ENCODE measurements around the gene COL15A1. TPM values are rescaled to one million over a fixed set of nuclear protein-coding genes. Genes with fewer than 3 reads are reported as not detected.

The COL15A1 gene
- total and polyA plus RNA-seq, 3 experiments from 2014 or later: 0.07 TPM; not detected in 2

DNA sequence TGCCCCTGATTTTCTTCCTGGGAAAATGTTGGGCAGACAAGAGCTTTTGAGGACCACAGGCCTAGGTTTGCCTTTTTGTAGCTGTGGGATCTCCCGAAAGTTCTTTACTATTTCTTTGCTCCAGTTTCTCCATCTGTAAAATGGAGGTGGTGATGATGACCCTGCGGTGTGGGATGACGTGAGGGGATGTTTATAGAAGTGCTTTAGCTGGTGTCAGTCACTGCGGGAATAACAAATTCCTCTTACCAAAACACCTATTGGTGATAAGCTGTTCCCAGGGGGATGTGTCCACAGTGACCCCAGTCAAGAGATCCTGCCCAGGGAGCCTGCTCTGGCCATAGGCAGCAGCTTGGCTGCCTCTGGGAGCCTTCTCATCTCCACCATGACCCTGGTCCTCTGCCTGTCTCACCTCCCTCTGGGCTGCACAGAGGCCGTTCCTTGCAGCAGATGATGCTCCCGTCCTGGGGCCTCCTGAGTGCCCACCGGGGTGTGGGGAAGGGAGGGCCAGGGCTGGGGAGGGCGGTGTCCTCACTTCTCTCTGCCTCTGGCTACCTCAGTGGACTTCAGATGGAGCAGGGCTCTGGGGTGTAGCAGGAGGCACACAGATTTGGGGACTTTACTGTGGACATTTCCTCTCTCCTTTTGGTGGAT lies 77.2 kb downstream of the COL15A1 start:
- CTCF ChIA-PET: interaction anchor here (1.4 kb wide), 1 partner anchor 120 kb away, joined by 4 read pairs; no protein-coding TSS in a partner anchor
- peak overlapping the region in 1 of 8 donors; percentile 79 for H3K27ac Mint-ChIP-seq
- DNase-seq: no peak
- POLR2A ChIA-PET: no interaction called here
- no peak overlapping the region for H3K4me3 Mint-ChIP-seq
- peaks cover 0 to 2% (median 0%) of the 10 kb centered on the region in 3 donors for H3K36me3 Mint-ChIP-seq
- Histone ChIP-seq H3K4me1 (ENCODE audit: insufficient read depth, low read length) (no peaks in the 10 kb centered on the region), H3K27me3 (ENCODE audit: insufficient read depth, low read length, poor library complexity, severe bottlenecking) (no peaks in the 10 kb centered on the region), H3K36me3 (ENCODE audit: insufficient read depth, low read length) (no peaks in the 10 kb centered on the region), H3K9me3 (ENCODE audit: low read length) (no peaks in the 10 kb centered on the region), H3K4me3 (ENCODE audit: low read length) (no peak overlapping the region), H3K27ac (ENCODE audit: low read depth, low read length) (no peak overlapping the region)
- H3K4me1 Mint-ChIP-seq: peaks cover 6 to 22% (median 15%) of the 10 kb centered on the region in 3 donors
- H3K9me3 Mint-ChIP-seq: no peaks in the 10 kb centered on the region
- H3K27me3 Mint-ChIP-seq: no peaks in the 10 kb centered on the region

DNA sequence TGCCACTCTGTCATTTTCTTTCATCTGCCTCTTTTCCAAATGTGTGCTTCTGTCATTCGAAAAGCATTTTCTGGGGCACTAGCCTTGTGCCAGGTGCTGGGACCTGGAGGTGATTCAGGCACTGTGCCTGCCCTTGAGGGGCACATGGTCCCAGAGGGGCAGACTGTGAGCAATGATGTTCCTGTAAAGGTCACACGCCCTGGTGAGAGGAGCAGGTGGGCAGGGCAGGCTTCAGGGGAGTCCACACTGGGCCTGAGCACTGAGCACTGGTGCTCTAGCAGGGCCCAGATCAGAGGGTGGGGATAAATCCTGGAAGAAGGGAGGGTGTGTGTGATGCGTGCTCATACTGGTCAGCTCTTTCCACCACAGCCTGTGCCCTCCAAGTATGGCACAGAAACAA lies 77.8 kb downstream of the COL15A1 start:
- Histone ChIP-seq H3K27me3 (ENCODE audit: insufficient read depth, low read length, poor library complexity, severe bottlenecking) (no peaks in the 10 kb centered on the region), H3K9me3 (ENCODE audit: low read length) (no peaks in the 10 kb centered on the region), H3K36me3 (ENCODE audit: insufficient read depth, low read length) (no peaks in the 10 kb centered on the region), H3K4me1 (ENCODE audit: insufficient read depth, low read length) (peaks cover 5% of the 10 kb centered on the region), H3K4me3 (ENCODE audit: low read length) (no peak overlapping the region), H3K27ac (ENCODE audit: low read depth, low read length) (no peak overlapping the region)
- Mint-ChIP-seq H3K36me3 (peaks cover 0 to 3% (median 0%) of the 10 kb centered on the region in 3 donors), H3K27me3 (peaks cover 0 to 3% of the 10 kb centered on the region in 2 donors), H3K4me3 (no peak overlapping the region), H3K4me1 (peaks cover 8 to 23% (median 13%) of the 10 kb centered on the region in 3 donors), H3K27ac (peak overlapping the region in 1 of 8 donors; percentile 79), H3K9me3 (no peaks in the 10 kb centered on the region)
- no peak for DNase-seq
- POLR2A ChIA-PET: no interaction called here
- CTCF ChIA-PET: interaction anchor here (2.5 kb wide), 1 partner anchor 7 kb away, joined by 10 read pairs; no protein-coding TSS in a partner anchor

DNA sequence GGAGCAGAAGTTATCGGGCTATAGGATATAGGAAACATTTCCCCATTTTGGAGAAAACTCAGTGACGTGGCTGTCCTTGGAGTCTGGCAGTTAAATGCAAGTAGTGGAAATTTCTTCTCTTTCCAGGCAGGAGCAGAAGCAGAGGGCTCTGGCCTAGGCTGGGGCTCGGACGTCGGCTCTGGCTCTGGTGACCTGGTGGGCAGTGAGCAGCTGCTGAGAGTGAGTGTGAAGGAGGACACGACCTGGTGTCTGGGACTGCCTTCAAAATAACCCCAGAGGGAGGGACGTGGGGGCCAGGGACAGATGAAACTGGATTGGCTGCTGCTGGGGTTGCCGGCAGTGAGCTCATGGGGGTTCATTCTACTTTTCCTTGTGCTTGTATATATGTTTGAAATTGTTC lies 79.5 kb downstream of the COL15A1 start:
- no peak overlapping the region for H3K27ac ChIP-seq (ENCODE audit: low read depth, low read length)
- POLR2A ChIA-PET: no interaction called here
- peaks cover 20% of the 10 kb centered on the region for H3K4me1 ChIP-seq (ENCODE audit: insufficient read depth, low read length)
- no peak overlapping the region for H3K4me3 ChIP-seq (ENCODE audit: low read length)
- Mint-ChIP-seq H3K4me1 (peaks cover 17 to 37% (median 28%) of the 10 kb centered on the region in 3 donors), H3K27me3 (peaks cover 0 to 6% of the 10 kb centered on the region in 2 donors), H3K9me3 (no peaks in the 10 kb centered on the region), H3K27ac (no peak overlapping the region), H3K36me3 (peaks cover 0 to 6% (median 0%) of the 10 kb centered on the region in 3 donors), H3K4me3 (no peak overlapping the region)
- CTCF ChIA-PET: interaction anchor here (2.5 kb wide), 1 partner anchor 9 kb away, joined by 10 read pairs; no protein-coding TSS in a partner anchor
- no peaks in the 10 kb centered on the region for H3K36me3 ChIP-seq (ENCODE audit: insufficient read depth, low read length)
- no peaks in the 10 kb centered on the region for H3K9me3 ChIP-seq (ENCODE audit: low read length)
- DNase-seq: no peak
- H3K27me3 ChIP-seq (ENCODE audit: insufficient read depth, low read length, poor library complexity, severe bottlenecking): no peaks in the 10 kb centered on the region

DNA sequence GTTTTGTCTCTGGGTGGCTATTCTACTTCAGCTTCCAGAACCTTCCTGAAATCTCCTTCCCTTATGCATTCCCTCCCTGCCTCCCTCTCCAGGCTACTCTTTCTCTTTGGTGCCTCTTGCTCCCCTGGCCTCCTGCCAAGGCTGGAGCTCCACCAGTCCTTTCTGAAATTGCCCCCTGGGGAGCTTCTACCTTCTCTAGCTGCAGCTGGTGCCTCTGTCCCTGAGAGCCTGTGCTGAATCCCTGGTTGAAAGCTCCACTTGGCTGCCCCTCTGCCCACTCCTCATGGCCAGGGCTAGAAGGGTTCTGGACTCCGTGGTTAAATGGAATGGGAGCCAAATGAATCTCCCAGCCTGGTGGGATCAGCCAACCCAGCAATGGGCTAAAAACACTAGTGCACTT lies 80.1 kb downstream of the COL15A1 start:
- Mint-ChIP-seq H3K4me1 (peaks cover 14 to 32% (median 25%) of the 10 kb centered on the region in 3 donors), H3K9me3 (no peaks in the 10 kb centered on the region), H3K4me3 (no peak overlapping the region), H3K27me3 (peaks cover 0 to 6% of the 10 kb centered on the region in 2 donors), H3K36me3 (peaks cover 0 to 4% (median 0%) of the 10 kb centered on the region in 3 donors), H3K27ac (no peak overlapping the region)
- no peaks in the 10 kb centered on the region for H3K36me3 ChIP-seq (ENCODE audit: insufficient read depth, low read length)
- no peak overlapping the region for H3K4me3 ChIP-seq (ENCODE audit: low read length)
- ChIA-PET POLR2A (interaction anchor here (0.6 to 0.7 kb wide), 2 partner anchors 24 to 104 kb away, joined by 3 to 4 read pairs; no protein-coding TSS in a partner anchor), CTCF (interaction anchor here (0.7 to 2.5 kb wide), 2 partner anchors 10 to 117 kb away, joined by 3 to 10 read pairs; no protein-coding TSS in a partner anchor)
- H3K9me3 ChIP-seq (ENCODE audit: low read length): no peaks in the 10 kb centered on the region
- no peaks in the 10 kb centered on the region for H3K27me3 ChIP-seq (ENCODE audit: insufficient read depth, low read length, poor library complexity, severe bottlenecking)
- DNase-seq: no peak
- H3K27ac ChIP-seq (ENCODE audit: low read depth, low read length): no peak overlapping the region
- H3K4me1 ChIP-seq (ENCODE audit: insufficient read depth, low read length): peaks cover 20% of the 10 kb centered on the region

DNA sequence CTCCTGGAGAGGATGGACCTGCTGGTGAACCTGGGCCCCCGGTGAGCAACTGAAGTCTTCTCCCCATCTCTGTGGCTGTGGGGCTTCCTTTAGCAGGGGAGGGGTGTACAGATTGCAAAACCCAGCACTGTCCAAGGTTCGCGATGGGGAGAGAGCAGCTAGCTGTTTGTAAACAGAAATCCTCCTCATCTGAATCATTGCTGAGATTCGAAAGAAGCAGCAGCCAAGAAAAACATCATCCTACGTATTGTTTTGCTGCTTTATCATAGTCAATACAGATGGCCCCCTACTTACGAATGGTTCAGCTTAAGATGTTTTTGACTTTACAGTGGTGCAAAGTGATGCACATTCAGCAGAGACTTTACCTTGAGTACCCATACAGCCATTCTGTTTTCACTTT lies 81.3 kb downstream of the COL15A1 start:
- no peaks in the 10 kb centered on the region for H3K9me3 ChIP-seq (ENCODE audit: low read length)
- ChIA-PET CTCF (interaction anchor here (0.7 kb wide), 1 partner anchor 25 kb away, joined by 3 read pairs; no protein-coding TSS in a partner anchor), POLR2A (no interaction called here)
- Mint-ChIP-seq H3K27ac (peak overlapping the region in 1 of 8 donors; percentile 14), H3K9me3 (no peaks in the 10 kb centered on the region), H3K36me3 (peaks cover 0 to 4% (median 0%) of the 10 kb centered on the region in 3 donors), H3K4me3 (peak overlapping the region in 1 of 7 donors; percentile 8), H3K4me1 (peaks cover 12 to 25% (median 17%) of the 10 kb centered on the region in 3 donors), H3K27me3 (peaks cover 0 to 6% of the 10 kb centered on the region in 2 donors)
- no peak for DNase-seq
- H3K27ac ChIP-seq (ENCODE audit: low read depth, low read length): no peak overlapping the region
- H3K36me3 ChIP-seq (ENCODE audit: insufficient read depth, low read length): no peaks in the 10 kb centered on the region
- no peaks in the 10 kb centered on the region for H3K27me3 ChIP-seq (ENCODE audit: insufficient read depth, low read length, poor library complexity, severe bottlenecking)
- no peak overlapping the region for H3K4me3 ChIP-seq (ENCODE audit: low read length)
- peaks cover 20% of the 10 kb centered on the region for H3K4me1 ChIP-seq (ENCODE audit: insufficient read depth, low read length)

DNA sequence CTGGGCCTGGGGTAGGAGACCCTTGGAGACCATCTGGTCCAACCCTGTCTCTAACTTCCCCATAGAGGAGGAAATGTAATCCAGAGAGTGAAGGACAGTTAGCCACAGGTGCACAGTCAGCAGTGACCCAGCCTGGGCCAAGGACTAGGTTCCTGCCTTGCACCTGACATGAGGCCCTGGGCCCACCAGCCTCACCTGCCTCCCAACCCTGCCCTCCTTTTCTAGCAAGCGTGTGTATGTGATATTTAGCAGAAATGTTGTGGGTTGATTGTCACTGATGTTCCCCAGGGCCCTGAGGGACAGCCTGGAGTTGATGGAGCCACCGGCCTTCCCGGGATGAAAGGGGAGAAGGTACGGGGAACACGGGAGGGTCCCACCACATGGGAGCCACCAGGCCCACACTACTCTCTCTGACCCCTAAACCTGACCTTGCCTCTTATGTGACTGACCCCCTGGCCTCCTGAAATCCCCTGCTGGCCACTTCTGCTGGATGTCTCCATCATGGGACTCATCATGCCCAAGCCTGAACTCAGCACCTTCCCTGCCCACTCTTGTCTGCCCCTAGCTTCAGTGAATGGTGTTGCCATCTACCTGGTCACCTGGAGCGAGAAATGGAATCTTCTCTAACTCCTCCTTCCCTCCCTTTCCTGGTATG lies 82.0 kb downstream of the COL15A1 start:
- no peak overlapping the region for H3K4me3 ChIP-seq (ENCODE audit: low read length)
- Mint-ChIP-seq H3K36me3 (peaks cover 0 to 4% (median 0%) of the 10 kb centered on the region in 3 donors), H3K27ac (no peak overlapping the region), H3K27me3 (peaks cover 0 to 6% of the 10 kb centered on the region in 2 donors), H3K4me1 (peaks cover 12 to 31% (median 24%) of the 10 kb centered on the region in 3 donors), H3K4me3 (no peak overlapping the region), H3K9me3 (no peaks in the 10 kb centered on the region)
- no peaks in the 10 kb centered on the region for H3K9me3 ChIP-seq (ENCODE audit: low read length)
- no peak overlapping the region for H3K27ac ChIP-seq (ENCODE audit: low read depth, low read length)
- no peaks in the 10 kb centered on the region for H3K36me3 ChIP-seq (ENCODE audit: insufficient read depth, low read length)
- no peak for DNase-seq
- ChIA-PET POLR2A (no interaction called here), CTCF (interaction anchor here (0.7 to 1.5 kb wide), 2 partner anchors 26 to 115 kb away, joined by 3 read pairs; no protein-coding TSS in a partner anchor)
- H3K27me3 ChIP-seq (ENCODE audit: insufficient read depth, low read length, poor library complexity, severe bottlenecking): no peaks in the 10 kb centered on the region
- peaks cover 20% of the 10 kb centered on the region for H3K4me1 ChIP-seq (ENCODE audit: insufficient read depth, low read length)

DNA sequence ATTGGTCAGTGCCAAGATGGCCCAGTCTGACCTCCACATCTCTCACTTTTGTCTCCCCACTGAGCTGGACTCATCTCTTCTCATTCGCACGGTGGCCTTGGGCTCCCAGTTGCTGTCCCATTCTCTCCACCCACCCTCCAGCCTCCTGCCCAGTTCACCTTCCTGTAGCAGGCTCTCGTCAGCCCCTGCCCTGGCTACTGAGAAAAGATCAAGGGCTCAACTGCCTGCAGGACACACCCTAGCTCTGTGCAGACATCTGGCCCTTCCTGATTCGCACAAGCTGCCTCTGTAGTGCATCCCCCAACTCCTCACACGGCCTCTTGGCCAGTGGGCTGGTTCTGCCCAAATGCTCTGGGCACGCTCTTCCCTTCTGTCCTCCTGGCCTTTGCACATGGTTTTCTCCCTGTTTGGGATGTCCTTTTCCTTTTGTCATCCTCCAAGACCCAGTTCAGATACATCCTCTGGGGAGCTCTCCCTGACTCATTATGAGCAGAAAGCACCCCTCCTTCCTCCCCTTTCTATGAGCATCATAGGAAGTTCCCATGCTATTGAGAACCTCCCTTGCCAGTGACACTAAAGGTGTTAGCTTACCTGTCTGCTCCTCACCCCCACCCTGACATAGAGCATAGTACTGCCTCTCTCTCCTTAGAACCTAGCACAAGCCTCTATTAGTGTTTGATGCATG lies 82.7 kb downstream of the COL15A1 start:
- Mint-ChIP-seq H3K27me3 (peaks cover 0 to 6% of the 10 kb centered on the region in 2 donors), H3K36me3 (peaks cover 0 to 4% (median 0%) of the 10 kb centered on the region in 3 donors), H3K27ac (peak overlapping the region in 1 of 8 donors; percentile 3), H3K9me3 (no peaks in the 10 kb centered on the region), H3K4me1 (peaks cover 12 to 31% (median 24%) of the 10 kb centered on the region in 3 donors), H3K4me3 (no peak overlapping the region)
- ChIA-PET CTCF (interaction anchor here (1.4 to 1.5 kb wide), 2 partner anchors 25 to 114 kb away, joined by 3 to 6 read pairs; no protein-coding TSS in a partner anchor), POLR2A (no interaction called here)
- Histone ChIP-seq H3K27me3 (ENCODE audit: insufficient read depth, low read length, poor library complexity, severe bottlenecking) (no peaks in the 10 kb centered on the region), H3K27ac (ENCODE audit: low read depth, low read length) (no peak overlapping the region), H3K4me1 (ENCODE audit: insufficient read depth, low read length) (peaks cover 20% of the 10 kb centered on the region), H3K36me3 (ENCODE audit: insufficient read depth, low read length) (no peaks in the 10 kb centered on the region), H3K9me3 (ENCODE audit: low read length) (no peaks in the 10 kb centered on the region), H3K4me3 (ENCODE audit: low read length) (no peak overlapping the region)
- no peak for DNase-seq
